HEK293 (cell line): Measurements from ENCODE around the gene DSCAML1.

Source experiments
- CTCF ChIA-PET: fragments of 350-600 bp; formaldehyde crosslinking; extraction: SDS; loops from one replicate; lab custom pipeline; 2021; ENCODE audit warnings: antibody characterized with exemption; lab: Yijun Ruan, JAX
- POLR2A ChIA-PET: fragments of 300-600 bp; formaldehyde crosslinking; extraction: SDS; loops from one replicate; lab custom pipeline; 2020; ENCODE audit warnings: antibody characterized with exemption, inconsistent platforms; lab: Yijun Ruan, JAX
- H3K27ac ChIP-seq: fragments of 200-500 bp; sonication (Bioruptor generic); 2 replicates; pipeline ENCODE4 v1.5.1; 2014; ENCODE audit warnings: low read depth, low read length, control low read depth, inconsistent platforms; ENCODE audit errors: extremely low read depth
- H3K36me3 ChIP-seq, 2 experiments: fragments of 200-500 bp in 1 of 2; sonication (Bioruptor generic) in 1 of 2; 1 replicate in 1 of 2; 2 replicates in 1 of 2; pipeline ENCODE4 v1.5.1; 2014 to 2017; ENCODE audit warnings: inconsistent platforms in 2 of 2, low read length in 2 of 2; ENCODE audit not compliant: control insufficient read depth in 2 of 2, insufficient read depth in 1 of 2
- H3K4me1 ChIP-seq: fragments of 200-500 bp; sonication (Bioruptor generic); 2 replicates; pipeline ENCODE4 v1.5.1; 2014; ENCODE audit warnings: mild to moderate bottlenecking, low read length, inconsistent platforms; ENCODE audit not compliant: control insufficient read depth, insufficient read depth
- H3K4me3 ChIP-seq: 2 replicates; pipeline ENCODE4 v1.5.1; 2011; ENCODE audit warnings: low read depth, mild to moderate bottlenecking, control low read depth, low read length, moderate library complexity
- H3K9me3 ChIP-seq: fragments of 200-500 bp; sonication (Bioruptor generic); 2 replicates; pipeline ENCODE4 v1.5.1; 2014; ENCODE audit warnings: low read depth, low read length, inconsistent platforms; ENCODE audit not compliant: control insufficient read depth, insufficient read depth
- GFI1B ChIP-seq: fragments of 450-650 bp; formaldehyde crosslinking; IDR thresholded peaks from 2 replicates; pipeline ENCODE4 v1.5.1; 2016; ENCODE audit warnings: missing biosample characterization, missing genetic modification characterization
- IKZF3 ChIP-seq: fragments of 450-650 bp; IDR thresholded peaks from 2 replicates; pipeline ENCODE4 v1.5.0; 2018; ENCODE audit warnings: missing biosample characterization, mild to moderate bottlenecking, missing genetic modification characterization, moderate library complexity
- KLF7 ChIP-seq: fragments of 450-650 bp; formaldehyde crosslinking; IDR thresholded peaks from 2 replicates; pipeline ENCODE4 v1.5.1; 2016; ENCODE audit warnings: missing biosample characterization, missing genetic modification characterization, borderline replicate concordance
- YY2 ChIP-seq: fragments of 450-650 bp; formaldehyde crosslinking; IDR thresholded peaks from 2 replicates; pipeline ENCODE4 v1.5.1; 2016; ENCODE audit warnings: missing biosample characterization, missing genetic modification characterization
- ZFP37 ChIP-seq: fragments of 450-650 bp; formaldehyde crosslinking; IDR thresholded peaks from 2 replicates; pipeline ENCODE4 v1.5.1; 2016; ENCODE audit warnings: missing biosample characterization, missing genetic modification characterization
- ZFP41 ChIP-seq: fragments of 450-650 bp; formaldehyde crosslinking; IDR thresholded peaks from 2 replicates; pipeline ENCODE4 v1.5.1; 2016; ENCODE audit warnings: missing biosample characterization, missing genetic modification characterization, borderline replicate concordance
- ZFP69B ChIP-seq: fragments of 450-650 bp; formaldehyde crosslinking; IDR thresholded peaks from 2 replicates; pipeline ENCODE4 v1.5.1; 2016; ENCODE audit warnings: missing biosample characterization, missing genetic modification characterization
- ZNF10 ChIP-seq: fragments of 450-650 bp; formaldehyde crosslinking; IDR thresholded peaks from 2 replicates; pipeline ENCODE4 v1.5.1; 2017; ENCODE audit warnings: missing biosample characterization, missing genetic modification characterization
- ZNF133 ChIP-seq: fragments of 450-650 bp; formaldehyde crosslinking; IDR thresholded peaks from 2 replicates; pipeline ENCODE4 v1.5.1; 2016; ENCODE audit warnings: missing biosample characterization, missing genetic modification characterization
- ZNF184 ChIP-seq: fragments of 450-650 bp; IDR thresholded peaks from 2 replicates; pipeline ENCODE4 v1.5.1; 2018; ENCODE audit warnings: missing biosample characterization, mild to moderate bottlenecking, missing genetic modification characterization
- ZNF211 ChIP-seq: fragments of 450-650 bp; formaldehyde crosslinking; IDR thresholded peaks from 2 replicates; pipeline ENCODE4 v1.5.1; 2016; ENCODE audit warnings: low read depth, missing biosample characterization, missing genetic modification characterization
- ZNF274 ChIP-seq, 2 experiments: fragments of 200-500 bp in 1 of 2; fragments of 450-650 bp in 1 of 2; sonication (Bioruptor generic) in 1 of 2; formaldehyde crosslinking in 1 of 2; IDR thresholded peaks; 2 replicates each; pipeline versions ENCODE4 v1.5.1 to v1.6.1; 2014 to 2016; ENCODE audit warnings: borderline replicate concordance in 1 of 2, inconsistent platforms in 1 of 2, low read length in 1 of 2, missing biosample characterization in 1 of 2, missing genetic modification characterization in 1 of 2
- ZNF324 ChIP-seq: fragments of 450-650 bp; formaldehyde crosslinking; IDR thresholded peaks from 2 replicates; pipeline ENCODE4 v1.5.1; 2016; ENCODE audit warnings: missing biosample characterization, missing genetic modification characterization
- ZNF335 ChIP-seq: fragments of 450-650 bp; formaldehyde crosslinking; conservative IDR thresholded peaks from 2 replicates; pipeline ENCODE4 v1.5.1; 2016; ENCODE audit warnings: missing biosample characterization, missing genetic modification characterization
- ZNF341 ChIP-seq: fragments of 450-650 bp; formaldehyde crosslinking; IDR thresholded peaks from 2 replicates; pipeline ENCODE4; 2016; ENCODE audit warnings: low read depth, missing biosample characterization, missing genetic modification characterization
- ZNF350 ChIP-seq: fragments of 450-650 bp; formaldehyde crosslinking; IDR thresholded peaks from 2 replicates; pipeline ENCODE4 v1.5.0; 2017; ENCODE audit warnings: missing biosample characterization, mild to moderate bottlenecking, missing genetic modification characterization
- ZNF416 ChIP-seq: fragments of 450-650 bp; formaldehyde crosslinking; IDR thresholded peaks from 2 replicates; pipeline ENCODE4 v1.5.1; 2016; ENCODE audit warnings: missing biosample characterization, missing genetic modification characterization
- ZNF433 ChIP-seq: fragments of 450-650 bp; formaldehyde crosslinking; IDR thresholded peaks from 2 replicates; pipeline ENCODE4 v1.5.1; 2016; ENCODE audit warnings: missing biosample characterization, missing genetic modification characterization, low read depth
- ZNF48 ChIP-seq: fragments of 450-650 bp; formaldehyde crosslinking; IDR thresholded peaks from 2 replicates; pipeline ENCODE4 v1.5.1; 2016; ENCODE audit warnings: missing biosample characterization, missing genetic modification characterization
- ZNF555 ChIP-seq: fragments of 450-650 bp; formaldehyde crosslinking; conservative IDR thresholded peaks from 2 replicates; pipeline ENCODE4 v1.5.1; 2017; ENCODE audit warnings: missing biosample characterization, mild to moderate bottlenecking, missing genetic modification characterization, inconsistent platforms
- ZNF621 ChIP-seq: fragments of 450-650 bp; formaldehyde crosslinking; IDR thresholded peaks from 2 replicates; pipeline ENCODE4 v1.5.1; 2017; ENCODE audit warnings: missing biosample characterization, missing genetic modification characterization
- ZNF624 ChIP-seq: fragments of 450-650 bp; formaldehyde crosslinking; IDR thresholded peaks from 2 replicates; pipeline ENCODE4 v1.5.1; 2017; ENCODE audit warnings: missing biosample characterization, missing genetic modification characterization
- ZNF837 ChIP-seq: fragments of 450-650 bp; formaldehyde crosslinking; IDR thresholded peaks from 2 replicates; pipeline ENCODE4 v1.5.1; 2016; ENCODE audit warnings: missing biosample characterization, missing genetic modification characterization
- ZSCAN23 ChIP-seq: fragments of 450-650 bp; formaldehyde crosslinking; IDR thresholded peaks from 2 replicates; pipeline ENCODE4 v1.5.1; 2016; ENCODE audit warnings: missing biosample characterization, missing genetic modification characterization
- ZXDB ChIP-seq: fragments of 450-650 bp; formaldehyde crosslinking; IDR thresholded peaks from 2 replicates; pipeline ENCODE4 v1.5.1; 2016; ENCODE audit warnings: missing biosample characterization, missing genetic modification characterization
- TF ChIP-seq, protein P1 (sequence below): fragments of 450-650 bp; formaldehyde crosslinking; IDR thresholded peaks from 2 replicates; pipeline ENCODE4 v1.5.1; 2017; ENCODE audit warnings: missing biosample characterization, missing genetic modification characterization
- TF ChIP-seq, protein P2 (sequence below): fragments of 450-650 bp; formaldehyde crosslinking; IDR thresholded peaks from 2 replicates; pipeline ENCODE4 v1.5.1; 2016; ENCODE audit warnings: missing biosample characterization, missing genetic modification characterization
- TF ChIP-seq, protein P3 (sequence below): fragments of 450-650 bp; formaldehyde crosslinking; IDR thresholded peaks from 2 replicates; pipeline ENCODE4 v1.5.1; 2016; ENCODE audit warnings: missing biosample characterization, missing genetic modification characterization, low read depth
- TF ChIP-seq, protein P4 (sequence below): fragments of 450-650 bp; formaldehyde crosslinking; conservative IDR thresholded peaks from 2 replicates; pipeline ENCODE4 v1.5.1; 2016; ENCODE audit warnings: low read depth, missing biosample characterization, missing genetic modification characterization
- TF ChIP-seq, protein P5 (sequence below): fragments of 450-650 bp; formaldehyde crosslinking; IDR thresholded peaks from 2 replicates; pipeline ENCODE4 v1.5.1; 2017; ENCODE audit warnings: missing biosample characterization, missing genetic modification characterization
- TF ChIP-seq, protein P6 (sequence below): fragments of 450-650 bp; formaldehyde crosslinking; IDR thresholded peaks from 2 replicates; pipeline ENCODE4 v1.5.1; 2016; ENCODE audit warnings: missing biosample characterization, missing genetic modification characterization

Gene DSCAML1

DNA sequence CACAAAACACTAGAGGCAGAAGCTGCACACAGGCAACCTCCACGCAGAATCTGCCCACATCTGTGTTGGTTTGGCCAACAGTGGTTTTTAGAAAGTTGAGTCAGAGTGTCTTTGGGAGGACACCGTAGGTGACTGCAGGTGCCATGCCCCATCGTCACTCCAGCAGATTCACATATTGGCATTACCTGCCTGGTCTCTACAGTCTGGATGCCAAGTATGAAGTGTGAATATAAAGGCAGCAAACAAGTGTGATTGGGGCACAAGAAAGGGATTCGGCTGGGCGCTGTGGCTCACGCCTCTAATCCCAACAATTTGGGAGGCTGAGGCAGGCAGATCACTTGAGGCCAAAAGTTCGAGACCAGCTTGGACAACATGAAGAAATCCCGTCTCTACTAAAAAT is 38.6 kb upstream of the DSCAML1 start:
- CTCF ChIA-PET: interaction anchor here (1.3 to 10.2 kb wide), 5 partner anchors 9 to 218 kb away, joined by 4 to 78 read pairs (median 17); no protein-coding TSS in a partner anchor
- no peak overlapping the region for H3K4me3 ChIP-seq

DNA sequence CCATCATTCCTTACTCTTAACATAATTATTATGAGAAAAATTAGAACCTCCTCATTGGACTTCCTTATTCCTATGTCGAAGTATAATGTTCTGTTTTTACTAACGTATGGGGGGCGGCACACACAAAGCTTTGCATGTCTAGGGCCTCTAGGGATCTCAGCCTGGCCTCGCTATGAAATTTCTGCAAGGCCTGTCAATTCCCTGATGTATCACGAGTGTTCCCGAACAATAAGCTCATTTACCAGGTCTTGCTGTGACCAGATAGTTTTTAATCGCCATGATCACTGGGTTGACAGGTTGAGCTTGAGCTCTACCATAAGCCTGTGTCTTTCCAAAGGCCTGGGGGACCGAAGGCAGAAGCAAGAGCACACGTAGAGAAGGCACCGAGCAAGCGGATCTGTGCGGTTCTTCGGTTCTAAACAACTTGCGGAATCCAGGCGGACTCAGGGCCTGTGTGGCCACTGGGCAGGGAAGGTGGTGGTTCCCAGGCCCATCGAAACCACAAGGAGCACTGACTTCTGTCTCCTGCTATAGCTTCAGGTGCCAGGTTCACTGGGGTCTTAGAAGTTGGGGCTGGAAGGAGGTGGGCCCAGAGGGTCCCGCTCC is 37.9 kb upstream of the DSCAML1 start:
- H3K4me3 ChIP-seq: no peak overlapping the region
- H3K4me1 ChIP-seq: no peaks in the 10 kb centered on the region
- ChIA-PET POLR2A (no interaction called here), CTCF (interaction anchor here (1.3 to 10.2 kb wide), 7 partner anchors 8 to 218 kb away, joined by 3 to 78 read pairs (median 17); no protein-coding TSS in a partner anchor)
- no peaks in the 10 kb centered on the region for H3K36me3 ChIP-seq
- no peak overlapping the region for H3K27ac ChIP-seq
- no peaks in the 10 kb centered on the region for H3K9me3 ChIP-seq
- TF ChIP-seq ZNF324 (tag by site-specific recombination) (no peak), ZNF341 (tag by site-specific recombination) (no peak), ZFP41 (tag by site-specific recombination) (no peak), ZNF274 (IDR thresholded peaks at IDR 0.05; ENCODE audit: low read length) (no peak), ZNF274 (tag by site-specific recombination; IDR thresholded peaks at IDR 0.05; ENCODE audit: borderline replicate concordance) (no peak), ZNF10 (no peak), ZNF433 (tag by site-specific recombination) (no peak), ZNF48 (no peak), ZFP37 (tag by site-specific recombination) (no peak), ZXDB (tag by site-specific recombination) (no peak)
- TF ChIP-seq, protein P1, sequence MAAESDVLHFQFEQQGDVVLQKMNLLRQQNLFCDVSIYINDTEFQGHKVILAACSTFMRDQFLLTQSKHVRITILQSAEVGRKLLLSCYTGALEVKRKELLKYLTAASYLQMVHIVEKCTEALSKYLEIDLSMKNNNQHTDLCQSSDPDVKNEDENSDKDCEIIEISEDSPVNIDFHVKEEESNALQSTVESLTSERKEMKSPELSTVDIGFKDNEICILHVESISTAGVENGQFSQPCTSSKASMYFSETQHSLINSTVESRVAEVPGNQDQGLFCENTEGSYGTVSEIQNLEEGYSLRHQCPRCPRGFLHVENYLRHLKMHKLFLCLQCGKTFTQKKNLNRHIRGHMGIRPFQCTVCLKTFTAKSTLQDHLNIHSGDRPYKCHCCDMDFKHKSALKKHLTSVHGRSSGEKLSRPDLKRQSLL (tag by site-specific recombination): no peak
- TF ChIP-seq, protein P2, sequence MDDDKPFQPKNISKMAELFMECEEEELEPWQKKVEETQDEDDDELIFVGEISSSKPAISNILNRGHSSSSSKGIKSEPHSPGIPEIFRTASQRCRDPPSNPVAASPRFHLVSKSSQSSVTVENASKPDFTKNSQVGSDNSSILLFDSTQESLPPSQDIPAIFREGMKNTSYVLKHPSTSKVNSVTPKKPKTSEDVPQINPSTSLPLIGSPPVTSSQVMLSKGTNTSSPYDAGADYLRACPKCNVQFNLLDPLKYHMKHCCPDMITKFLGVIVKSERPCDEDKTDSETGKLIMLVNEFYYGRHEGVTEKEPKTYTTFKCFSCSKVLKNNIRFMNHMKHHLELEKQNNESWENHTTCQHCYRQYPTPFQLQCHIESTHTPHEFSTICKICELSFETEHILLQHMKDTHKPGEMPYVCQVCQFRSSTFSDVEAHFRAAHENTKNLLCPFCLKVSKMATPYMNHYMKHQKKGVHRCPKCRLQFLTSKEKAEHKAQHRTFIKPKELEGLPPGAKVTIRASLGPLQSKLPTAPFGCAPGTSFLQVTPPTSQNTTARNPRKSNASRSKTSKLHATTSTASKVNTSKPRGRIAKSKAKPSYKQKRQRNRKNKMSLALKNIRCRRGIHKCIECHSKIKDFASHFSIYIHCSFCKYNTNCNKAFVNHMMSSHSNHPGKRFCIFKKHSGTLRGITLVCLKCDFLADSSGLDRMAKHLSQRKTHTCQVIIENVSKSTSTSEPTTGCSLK (tag by site-specific recombination): no peak
- TF ChIP-seq, protein P3, sequence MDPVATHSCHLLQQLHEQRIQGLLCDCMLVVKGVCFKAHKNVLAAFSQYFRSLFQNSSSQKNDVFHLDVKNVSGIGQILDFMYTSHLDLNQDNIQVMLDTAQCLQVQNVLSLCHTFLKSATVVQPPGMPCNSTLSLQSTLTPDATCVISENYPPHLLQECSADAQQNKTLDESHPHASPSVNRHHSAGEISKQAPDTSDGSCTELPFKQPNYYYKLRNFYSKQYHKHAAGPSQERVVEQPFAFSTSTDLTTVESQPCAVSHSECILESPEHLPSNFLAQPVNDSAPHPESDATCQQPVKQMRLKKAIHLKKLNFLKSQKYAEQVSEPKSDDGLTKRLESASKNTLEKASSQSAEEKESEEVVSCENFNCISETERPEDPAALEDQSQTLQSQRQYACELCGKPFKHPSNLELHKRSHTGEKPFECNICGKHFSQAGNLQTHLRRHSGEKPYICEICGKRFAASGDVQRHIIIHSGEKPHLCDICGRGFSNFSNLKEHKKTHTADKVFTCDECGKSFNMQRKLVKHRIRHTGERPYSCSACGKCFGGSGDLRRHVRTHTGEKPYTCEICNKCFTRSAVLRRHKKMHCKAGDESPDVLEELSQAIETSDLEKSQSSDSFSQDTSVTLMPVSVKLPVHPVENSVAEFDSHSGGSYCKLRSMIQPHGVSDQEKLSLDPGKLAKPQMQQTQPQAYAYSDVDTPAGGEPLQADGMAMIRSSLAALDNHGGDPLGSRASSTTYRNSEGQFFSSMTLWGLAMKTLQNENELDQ (tag by site-specific recombination): no peak

More for the DNA sequence above, 38.6 kb upstream of the DSCAML1 start:
- Histone ChIP-seq H3K4me1 (no peaks in the 10 kb centered on the region), H3K9me3 (no peaks in the 10 kb centered on the region), H3K36me3 (no peaks in the 10 kb centered on the region), H3K27ac (no peak overlapping the region)
- POLR2A ChIA-PET: no interaction called here
- TF ChIP-seq KLF7 (tag by site-specific recombination) (no peak), ZNF335 (tag by site-specific recombination) (no peak), ZNF350 (tag by site-specific recombination) (no peak), ZNF624 (tag by site-specific recombination) (no peak), YY2 (no peak), ZNF416 (no peak), ZNF184 (no peak), ZNF621 (no peak), ZNF133 (tag by site-specific recombination) (no peak), IKZF3 (tag by site-specific recombination) (no peak), ZNF837 (no peak), ZNF211 (tag by site-specific recombination) (no peak), ZFP69B (tag by site-specific recombination) (no peak), GFI1B (tag by site-specific recombination) (no peak), ZNF555 (tag by site-specific recombination) (no peak), ZSCAN23 (no peak)
- TF ChIP-seq, protein P4, sequence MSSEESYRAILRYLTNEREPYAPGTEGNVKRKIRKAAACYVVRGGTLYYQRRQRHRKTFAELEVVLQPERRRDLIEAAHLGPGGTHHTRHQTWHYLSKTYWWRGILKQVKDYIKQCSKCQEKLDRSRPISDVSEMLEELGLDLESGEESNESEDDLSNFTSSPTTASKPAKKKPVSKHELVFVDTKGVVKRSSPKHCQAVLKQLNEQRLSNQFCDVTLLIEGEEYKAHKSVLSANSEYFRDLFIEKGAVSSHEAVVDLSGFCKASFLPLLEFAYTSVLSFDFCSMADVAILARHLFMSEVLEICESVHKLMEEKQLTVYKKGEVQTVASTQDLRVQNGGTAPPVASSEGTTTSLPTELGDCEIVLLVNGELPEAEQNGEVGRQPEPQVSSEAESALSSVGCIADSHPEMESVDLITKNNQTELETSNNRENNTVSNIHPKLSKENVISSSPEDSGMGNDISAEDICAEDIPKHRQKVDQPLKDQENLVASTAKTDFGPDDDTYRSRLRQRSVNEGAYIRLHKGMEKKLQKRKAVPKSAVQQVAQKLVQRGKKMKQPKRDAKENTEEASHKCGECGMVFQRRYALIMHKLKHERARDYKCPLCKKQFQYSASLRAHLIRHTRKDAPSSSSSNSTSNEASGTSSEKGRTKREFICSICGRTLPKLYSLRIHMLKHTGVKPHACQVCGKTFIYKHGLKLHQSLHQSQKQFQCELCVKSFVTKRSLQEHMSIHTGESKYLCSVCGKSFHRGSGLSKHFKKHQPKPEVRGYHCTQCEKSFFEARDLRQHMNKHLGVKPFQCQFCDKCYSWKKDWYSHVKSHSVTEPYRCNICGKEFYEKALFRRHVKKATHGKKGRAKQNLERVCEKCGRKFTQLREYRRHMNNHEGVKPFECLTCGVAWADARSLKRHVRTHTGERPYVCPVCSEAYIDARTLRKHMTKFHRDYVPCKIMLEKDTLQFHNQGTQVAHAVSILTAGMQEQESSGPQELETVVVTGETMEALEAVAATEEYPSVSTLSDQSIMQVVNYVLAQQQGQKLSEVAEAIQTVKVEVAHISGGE (tag by site-specific recombination): no peak
- TF ChIP-seq, protein P5, sequence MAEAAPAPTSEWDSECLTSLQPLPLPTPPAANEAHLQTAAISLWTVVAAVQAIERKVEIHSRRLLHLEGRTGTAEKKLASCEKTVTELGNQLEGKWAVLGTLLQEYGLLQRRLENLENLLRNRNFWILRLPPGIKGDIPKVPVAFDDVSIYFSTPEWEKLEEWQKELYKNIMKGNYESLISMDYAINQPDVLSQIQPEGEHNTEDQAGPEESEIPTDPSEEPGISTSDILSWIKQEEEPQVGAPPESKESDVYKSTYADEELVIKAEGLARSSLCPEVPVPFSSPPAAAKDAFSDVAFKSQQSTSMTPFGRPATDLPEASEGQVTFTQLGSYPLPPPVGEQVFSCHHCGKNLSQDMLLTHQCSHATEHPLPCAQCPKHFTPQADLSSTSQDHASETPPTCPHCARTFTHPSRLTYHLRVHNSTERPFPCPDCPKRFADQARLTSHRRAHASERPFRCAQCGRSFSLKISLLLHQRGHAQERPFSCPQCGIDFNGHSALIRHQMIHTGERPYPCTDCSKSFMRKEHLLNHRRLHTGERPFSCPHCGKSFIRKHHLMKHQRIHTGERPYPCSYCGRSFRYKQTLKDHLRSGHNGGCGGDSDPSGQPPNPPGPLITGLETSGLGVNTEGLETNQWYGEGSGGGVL (tag by site-specific recombination): no peak
- TF ChIP-seq, protein P6, sequence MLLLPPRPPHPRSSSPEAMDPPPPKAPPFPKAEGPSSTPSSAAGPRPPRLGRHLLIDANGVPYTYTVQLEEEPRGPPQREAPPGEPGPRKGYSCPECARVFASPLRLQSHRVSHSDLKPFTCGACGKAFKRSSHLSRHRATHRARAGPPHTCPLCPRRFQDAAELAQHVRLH (tag by site-specific recombination): no peak
